RPMI8226 (cell line): Measurements from ENCODE around the gene BCL2L11.

Experiments
- DNase-seq: peaks from one replicate; pipeline ENCODE4 v3.0.0-alpha.2; 2015

The BCL2L11 gene

GRCh38 chr2:111171337-111171930 is 50.7 kb downstream of the BCL2L11 start:
- DNase-seq = no peak

- no peak for DNase-seq
Measured at GRCh38 chr2:111172666-111173065, 52.0 kb downstream of the BCL2L11 start.

GRCh38 chr2:111173338-111173737 is 52.6 kb downstream of the BCL2L11 start:
- no peak for DNase-seq

GRCh38 chr2:111173856-111174255 is 53.1 kb downstream of the BCL2L11 start:
- DNase-seq = no peak

- DNase-seq = no peak
Measured at GRCh38 chr2:111175615-111176014, 54.9 kb downstream of the BCL2L11 start.

GRCh38 chr2:111176388-111176787 is 55.7 kb downstream of the BCL2L11 start:
- DNase-seq = no peak

GRCh38 chr2:111176867-111177266 is 56.2 kb downstream of the BCL2L11 start:
- DNase-seq = no peak

- DNase-seq = no peak
Measured at GRCh38 chr2:111178296-111178695, 57.6 kb downstream of the BCL2L11 start.

- no peak for DNase-seq
Measured at GRCh38 chr2:111178730-111179405, 58.2 kb downstream of the BCL2L11 start.

GRCh38 chr2:111182121-111182520 is 61.4 kb downstream of the BCL2L11 start:
- DNase-seq = no peak

GRCh38 chr2:111182740-111183139 is 62.0 kb downstream of the BCL2L11 start:
- no peak for DNase-seq

GRCh38 chr2:111184725-111185310 is 64.1 kb downstream of the BCL2L11 start:
- DNase-seq = no peak

GRCh38 chr2:111185361-111186022 is 64.8 kb downstream of the BCL2L11 start:
- DNase-seq = no peak

- no peak for DNase-seq
Measured at GRCh38 chr2:111186121-111186715, 65.5 kb downstream of the BCL2L11 start.

- DNase-seq = no peak
Measured at GRCh38 chr2:111186933-111187332, 66.2 kb downstream of the BCL2L11 start.

- no peak for DNase-seq
Measured at GRCh38 chr2:111188681-111189080, 68.0 kb downstream of the BCL2L11 start.

- DNase-seq = no peak
Measured at GRCh38 chr2:111189106-111189505, 68.4 kb downstream of the BCL2L11 start.

GRCh38 chr2:111190816-111191540 is 70.3 kb downstream of the BCL2L11 start:
- DNase-seq = no peak

- DNase-seq = no peak
Measured at GRCh38 chr2:111191877-111192276, 71.2 kb downstream of the BCL2L11 start.

GRCh38 chr2:111192776-111193368 is 72.2 kb downstream of the BCL2L11 start:
- no peak for DNase-seq

- no peak for DNase-seq
Measured at GRCh38 chr2:111194835-111195621, 74.3 kb downstream of the BCL2L11 start.

GRCh38 chr2:111196435-111196834 is 75.7 kb downstream of the BCL2L11 start:
- DNase-seq = no peak
